ENCODE data around the gene USP48.
"Not testable (repeated sequence)": the region's sequence is repeated elsewhere in the genome, so short reads cannot be mapped to it uniquely, and the experiment has no call there.

The USP48 gene

DNA sequence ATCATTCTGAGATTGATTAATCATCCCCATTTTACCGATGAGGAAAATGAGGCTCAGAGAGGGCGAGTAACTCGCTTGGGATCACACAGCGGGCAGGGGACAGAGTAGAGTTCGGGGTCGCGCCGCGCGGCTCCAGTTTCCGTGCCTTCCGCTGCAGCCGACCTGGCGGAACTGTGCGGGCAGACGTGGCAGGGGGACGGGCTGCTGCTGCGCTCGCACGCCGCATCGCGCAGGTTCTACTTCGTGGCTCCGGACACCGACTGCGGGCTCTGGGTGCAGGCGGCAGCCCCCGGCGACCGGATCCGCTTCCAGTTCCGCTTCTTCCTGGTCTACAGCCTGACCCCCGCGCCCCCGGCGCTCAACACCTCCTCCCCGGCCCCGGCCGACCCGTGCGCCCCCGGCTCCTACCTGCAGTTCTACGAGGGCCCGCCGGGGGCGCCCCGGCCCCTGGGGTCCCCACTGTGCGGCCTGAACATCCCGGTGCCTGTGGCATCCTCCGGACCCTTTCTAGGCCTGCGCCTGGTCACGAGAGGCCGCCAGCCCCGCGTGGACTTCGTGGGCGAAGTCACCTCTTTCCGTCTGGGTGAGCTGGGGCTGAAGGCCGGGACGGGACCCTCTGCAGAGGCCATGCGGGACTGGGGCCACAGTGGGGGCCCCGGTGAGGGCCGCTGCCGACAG lies 31.4 kb upstream of the USP48 start:
- no peak for DNase-seq

DNA sequence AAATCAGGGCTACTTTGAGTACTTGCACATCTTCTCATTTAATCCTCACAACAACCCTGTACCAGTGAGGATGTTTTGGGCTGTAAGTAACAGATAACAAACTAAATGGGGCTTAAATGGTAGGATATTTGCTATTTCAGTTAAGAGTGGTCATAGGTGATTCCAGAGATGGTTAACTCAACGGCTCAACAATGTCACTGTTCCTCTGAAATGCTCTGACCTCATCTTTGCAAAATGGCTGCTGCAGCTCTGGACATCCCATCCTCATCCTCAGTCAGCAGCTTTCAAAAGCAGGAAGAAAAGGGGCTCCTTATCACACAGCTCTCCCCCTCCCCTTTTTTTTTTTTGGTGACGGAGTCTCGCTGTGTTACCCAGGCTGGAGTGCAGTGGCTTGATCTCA lies 30.6 kb upstream of the USP48 start:
- no peak for DNase-seq

DNA sequence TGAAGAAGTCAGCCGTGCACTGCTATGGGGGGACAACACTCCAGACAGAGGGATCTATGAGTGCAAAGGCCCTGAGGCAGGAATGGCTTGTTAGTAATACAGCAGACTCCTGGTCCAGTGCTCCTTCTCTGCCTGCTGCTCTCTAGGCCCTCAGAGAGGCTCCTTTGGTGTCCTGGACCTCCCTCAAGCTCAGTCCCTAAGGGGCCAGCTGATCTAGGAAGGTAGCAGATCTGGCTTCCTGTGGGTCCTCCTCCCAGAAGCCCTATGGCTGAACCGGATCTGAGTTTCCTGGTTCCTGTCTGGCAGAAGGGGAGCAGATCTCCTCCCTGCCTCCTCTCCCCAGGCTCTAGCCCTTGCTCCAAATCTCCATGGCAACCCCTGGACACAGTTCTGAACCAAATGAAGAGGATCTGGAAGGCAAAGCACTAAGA lies 28.9 kb upstream of the USP48 start, which contains the start of gene LDLRAD2:
TSS of gene LDLRAD2 (plus strand) at position 391 of the 431 bp plus-strand sequence. CDS start 187 bp downstream, outside the sequence.
- DNase-seq = no peak

DNA sequence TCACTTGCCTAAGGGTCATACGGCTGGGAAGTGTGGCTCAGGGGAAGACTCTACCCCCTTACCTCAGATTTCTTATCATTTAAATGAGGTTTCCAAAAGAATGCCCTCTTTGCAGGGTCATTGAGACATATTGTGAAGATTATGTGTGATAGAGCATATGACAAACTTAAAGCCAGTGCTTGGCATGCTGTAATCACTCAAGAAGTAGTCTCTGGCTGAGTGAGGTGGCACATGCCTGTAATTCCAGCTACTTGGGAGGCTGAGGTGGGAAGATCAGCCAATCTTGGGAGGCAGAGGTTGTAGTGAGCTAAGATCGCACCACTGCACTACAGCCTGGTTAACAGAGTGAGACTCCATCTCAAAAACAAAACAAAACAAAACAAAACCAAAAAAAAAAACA lies 21.6 kb upstream of the USP48 start:
- no peak for DNase-seq

DNA sequence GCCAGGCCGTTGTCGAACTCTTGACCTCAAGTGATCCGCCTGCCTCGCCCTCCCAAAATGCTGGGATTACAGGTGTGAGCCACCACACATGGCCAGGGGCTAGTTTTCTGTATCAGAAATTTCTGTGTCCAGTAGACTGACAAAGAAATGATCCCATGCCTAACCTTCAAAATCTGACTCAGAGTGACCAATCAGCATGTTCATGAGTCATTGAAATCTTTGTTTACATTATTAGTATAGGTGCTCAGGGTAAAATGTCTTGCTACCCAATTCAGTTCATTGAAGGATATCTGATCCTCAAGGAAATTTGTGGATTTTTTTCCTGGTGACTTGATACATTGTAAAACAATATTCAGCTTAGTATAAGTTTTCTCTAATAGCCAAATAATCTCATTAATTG lies 18.2 kb upstream of the USP48 start:
- no peak for DNase-seq

DNA sequence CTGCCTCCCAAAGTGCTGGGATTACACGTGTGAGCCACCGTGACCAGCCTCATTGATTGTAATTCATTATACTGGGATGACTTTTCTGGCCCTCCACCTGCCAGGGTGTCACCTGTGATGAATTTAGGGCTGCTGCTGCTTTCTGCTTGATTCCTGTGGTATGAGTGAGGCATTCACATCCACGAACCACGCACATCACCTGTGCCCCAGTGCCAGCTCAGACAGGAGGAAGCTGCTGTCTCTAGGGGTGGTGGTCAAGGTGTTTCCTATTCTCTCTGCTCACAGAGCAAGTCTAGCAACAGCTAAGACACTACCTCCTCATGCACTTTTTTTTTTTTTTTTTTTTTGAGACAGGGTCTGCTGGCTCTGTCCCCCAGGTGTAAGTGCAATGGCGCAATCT lies 16.8 kb upstream of the USP48 start:
- DNase-seq = no peak

DNA sequence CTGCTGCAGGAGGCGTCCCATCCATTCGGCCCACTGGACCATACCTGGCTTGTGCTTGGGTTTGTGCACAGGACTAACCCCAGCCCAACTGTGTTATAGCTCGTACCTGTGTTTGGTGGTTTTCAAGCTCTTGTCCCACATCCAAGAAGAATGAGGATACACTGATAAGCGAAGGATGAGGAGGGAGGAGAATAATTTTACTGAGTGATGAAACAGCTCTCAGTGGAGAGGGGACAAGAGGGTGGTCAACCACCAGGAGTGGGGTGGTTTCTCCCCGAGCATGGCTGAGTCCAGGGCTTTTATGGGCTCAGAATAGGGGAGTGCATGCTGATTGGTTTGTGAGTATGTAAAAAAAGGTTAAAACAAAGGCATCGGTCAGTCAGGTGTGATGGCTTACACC lies 12.1 kb upstream of the USP48 start:
- no peak for DNase-seq

DNA sequence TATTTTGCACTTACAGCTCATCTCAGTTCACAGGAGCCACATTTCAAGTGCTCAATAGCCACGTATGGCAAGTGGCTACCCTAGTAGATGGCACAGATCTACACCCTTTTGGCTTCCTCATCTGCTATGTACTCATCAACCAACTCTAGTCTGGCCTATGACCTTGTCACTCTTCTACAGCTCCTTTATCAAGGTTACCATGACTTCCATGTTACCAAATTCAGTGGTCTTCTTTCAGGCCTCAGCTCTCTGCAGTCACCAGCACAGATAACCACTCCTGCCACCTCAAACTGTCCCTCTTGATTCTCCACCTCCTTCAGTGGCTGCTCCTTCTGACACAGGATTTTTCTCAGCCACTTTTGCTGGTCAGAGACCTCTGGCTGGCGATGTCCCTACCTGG lies 11.7 kb upstream of the USP48 start:
- DNase-seq = no peak

DNA sequence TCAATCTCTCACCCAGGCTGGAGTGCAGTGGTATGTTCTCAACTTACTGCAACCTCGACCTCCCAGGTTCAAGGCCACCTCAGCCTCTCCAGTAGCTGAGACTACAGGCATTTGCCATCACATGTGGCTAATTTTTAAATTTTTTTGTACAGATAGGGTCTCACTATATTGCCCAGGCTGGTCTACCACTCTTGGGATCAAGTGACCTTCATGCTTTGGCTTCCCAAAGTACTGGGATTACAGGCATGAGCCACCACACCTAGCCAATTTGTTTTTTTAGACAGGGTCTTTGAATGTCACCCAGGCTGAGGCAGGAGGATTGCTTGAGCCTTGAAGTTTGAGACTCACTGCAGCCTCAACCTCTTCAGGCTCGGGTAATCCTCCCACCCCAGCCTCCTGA lies 10.2 kb upstream of the USP48 start:
- no peak for DNase-seq

DNA sequence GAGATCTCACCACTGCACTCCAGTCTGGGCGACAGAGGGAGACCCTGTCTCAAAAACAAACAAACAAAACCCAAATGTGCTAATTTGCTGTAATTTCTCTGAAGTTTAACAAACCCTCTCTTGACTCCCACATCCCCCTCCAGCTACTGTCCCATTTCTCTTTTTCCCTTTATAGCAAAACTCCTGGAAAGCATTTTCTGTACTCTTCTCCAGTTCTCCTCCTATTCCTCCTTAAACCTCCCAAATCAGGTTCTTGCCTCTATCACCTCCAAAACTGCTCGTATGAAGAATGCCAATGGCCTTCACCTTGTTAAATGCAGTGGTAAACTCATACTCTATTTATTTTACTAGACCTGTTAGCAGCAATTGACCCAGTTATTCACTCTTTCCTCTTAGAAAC lies 3.7 kb upstream of the USP48 start:
- DNase-seq = no peak

DNA sequence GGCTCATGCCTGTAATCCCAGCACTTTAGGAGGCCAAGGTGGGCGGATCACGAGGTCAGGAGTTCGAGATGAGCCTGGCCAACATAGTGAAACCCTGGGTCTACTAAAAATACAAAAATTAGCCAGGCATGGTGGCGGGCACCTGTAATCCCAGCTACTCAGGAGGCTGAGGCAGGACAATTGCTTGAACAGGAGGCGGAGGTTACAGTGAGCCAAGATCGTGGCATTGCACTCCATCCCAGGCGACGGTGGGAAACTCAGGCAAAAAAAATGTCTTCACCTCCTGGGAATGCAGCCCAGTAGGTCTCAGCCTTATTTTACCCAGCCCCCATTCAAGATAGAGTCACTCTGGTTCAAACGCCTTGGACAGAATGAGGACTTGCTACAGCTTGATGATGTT lies 2.8 kb upstream of the USP48 start:
- not testable (repeated sequence) for DNase-seq

DNA sequence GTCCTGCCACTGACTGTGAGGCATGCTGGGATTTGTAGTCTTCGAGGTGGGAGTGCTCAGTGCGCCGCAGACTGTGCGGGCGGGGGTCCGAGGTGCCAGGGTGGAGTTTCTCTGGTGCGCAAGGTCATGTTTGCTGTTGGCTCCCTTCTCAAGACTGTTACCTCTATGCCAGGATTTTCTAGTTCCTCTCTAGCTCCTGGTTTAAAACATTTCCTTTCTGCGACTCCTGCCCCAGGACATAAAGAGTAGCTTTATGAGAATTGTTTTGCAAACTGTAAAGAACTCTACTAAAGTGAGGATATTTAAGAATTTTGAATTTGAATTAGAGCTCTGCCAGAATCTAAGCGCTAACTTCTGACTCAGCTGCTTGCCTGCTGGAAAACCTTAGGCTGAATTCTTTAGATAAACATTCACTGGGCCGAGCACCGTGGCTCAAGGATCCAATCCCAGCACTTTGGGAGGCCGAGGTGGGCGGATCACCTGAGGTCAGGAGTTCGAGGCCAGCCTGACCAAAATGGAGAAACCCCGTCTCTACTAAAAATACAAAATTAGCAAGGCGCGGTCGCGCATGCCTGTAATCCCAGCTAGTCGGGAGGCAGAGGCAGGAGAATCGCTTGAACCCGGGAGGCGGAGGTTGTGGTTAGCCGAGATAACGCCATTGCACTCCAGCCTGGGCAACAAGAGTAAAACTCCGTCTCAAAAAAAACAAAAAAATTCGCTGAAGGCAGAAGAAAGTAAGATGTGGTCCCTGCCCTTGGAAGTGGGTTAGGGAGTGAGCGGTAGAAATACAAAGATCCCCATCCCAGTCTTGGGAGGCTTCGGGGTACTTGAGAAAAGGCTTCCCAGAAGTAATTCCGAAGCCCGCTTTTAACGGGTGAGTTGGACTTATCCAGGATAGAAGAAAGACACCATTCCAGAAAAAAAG lies 992 bp upstream of the USP48 start:
- peak; percentile 95 for DNase-seq

DNA sequence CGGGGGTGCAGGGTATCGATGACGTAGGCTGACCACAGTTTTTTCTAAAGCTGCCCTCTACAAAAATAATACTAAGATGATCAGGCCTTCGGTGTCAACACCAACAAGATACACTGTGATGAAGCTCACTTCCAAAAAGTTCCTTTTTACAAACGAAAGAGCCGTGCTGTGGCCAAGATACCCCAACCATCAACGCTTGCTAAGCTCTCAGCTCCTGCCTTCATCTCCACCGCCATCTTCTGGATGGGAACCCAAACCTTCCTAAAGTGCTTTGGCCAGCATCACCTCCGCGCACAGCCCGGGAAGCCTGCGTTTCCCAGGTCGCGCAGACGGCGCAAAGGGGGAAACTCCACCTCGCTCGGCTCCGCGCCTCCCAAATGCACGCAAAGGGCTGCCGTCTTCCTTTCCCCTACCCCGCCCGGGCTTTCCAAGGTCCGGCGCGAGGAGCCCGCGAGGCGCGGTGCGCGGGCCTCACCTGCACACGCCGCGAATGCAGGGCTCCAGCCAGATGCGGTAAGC lies 541 bp downstream of the USP48 start:
- DNase-seq = peak; percentile 80

DNA sequence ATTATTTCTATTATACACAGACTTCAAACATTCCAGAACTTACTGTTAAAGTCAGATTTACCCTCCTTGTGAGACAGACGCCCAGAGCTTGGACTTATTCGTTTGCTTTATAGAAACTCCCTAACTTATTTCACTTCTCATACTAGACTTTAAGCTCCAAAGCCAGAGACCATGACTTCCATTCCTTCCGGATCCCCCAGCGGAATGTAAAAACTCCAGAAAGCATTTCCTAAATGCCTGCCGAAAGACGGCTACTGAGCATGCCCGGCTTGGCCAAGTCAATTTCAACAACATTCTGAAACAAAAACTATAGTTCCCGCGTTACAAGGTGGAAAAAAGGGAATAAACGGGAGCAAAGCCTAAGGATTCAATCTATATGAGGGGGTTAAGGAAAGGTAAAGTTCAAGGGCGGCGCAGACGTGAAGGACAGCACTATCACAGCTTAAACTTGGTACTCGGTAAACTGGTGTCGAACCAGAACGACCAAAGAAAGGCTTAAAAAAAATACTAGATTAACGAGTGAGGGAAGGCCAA lies 1.1 kb downstream of the USP48 start:
- no peak for DNase-seq

DNA sequence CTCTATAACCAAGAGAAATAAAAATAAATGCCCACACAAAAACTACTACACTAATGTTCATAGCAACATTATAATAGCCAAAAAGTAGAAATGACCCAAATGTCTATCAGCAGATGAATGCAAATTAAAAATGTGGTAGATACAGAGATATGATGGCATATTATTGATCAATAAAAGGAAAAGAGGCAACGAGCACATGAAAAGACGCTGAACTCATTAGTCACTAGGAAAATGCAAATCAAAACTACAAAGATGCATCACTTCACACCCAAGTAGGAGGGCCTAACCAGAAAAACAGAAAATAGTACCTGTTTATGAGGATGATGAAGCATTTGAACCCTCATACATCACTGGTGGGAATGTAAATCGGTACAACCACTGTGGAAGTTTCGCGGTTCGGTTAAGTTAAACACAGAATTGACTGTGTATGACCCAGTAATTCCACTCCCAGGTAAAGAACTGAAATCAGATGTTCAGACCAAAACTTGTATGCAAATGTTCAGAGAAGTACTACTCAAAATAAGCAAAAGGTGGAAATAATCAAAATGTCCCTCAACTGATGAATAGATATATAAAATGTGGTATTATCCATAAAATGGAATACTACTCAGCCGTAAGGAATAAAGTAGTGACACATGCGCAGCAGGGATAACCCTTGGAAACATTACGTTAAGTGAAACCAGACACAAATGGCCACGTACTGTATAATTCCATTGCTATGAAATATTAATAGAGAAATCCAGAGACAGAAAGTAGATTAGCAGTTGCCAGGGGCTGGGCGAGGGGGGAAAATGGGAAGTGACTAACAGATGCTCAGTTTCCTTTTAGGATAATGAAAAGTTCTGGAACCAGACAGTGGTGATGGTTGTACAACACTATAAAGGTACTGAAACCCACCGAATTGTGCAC lies 3.1 kb downstream of the USP48 start:
- DNase-seq = no peak

DNA sequence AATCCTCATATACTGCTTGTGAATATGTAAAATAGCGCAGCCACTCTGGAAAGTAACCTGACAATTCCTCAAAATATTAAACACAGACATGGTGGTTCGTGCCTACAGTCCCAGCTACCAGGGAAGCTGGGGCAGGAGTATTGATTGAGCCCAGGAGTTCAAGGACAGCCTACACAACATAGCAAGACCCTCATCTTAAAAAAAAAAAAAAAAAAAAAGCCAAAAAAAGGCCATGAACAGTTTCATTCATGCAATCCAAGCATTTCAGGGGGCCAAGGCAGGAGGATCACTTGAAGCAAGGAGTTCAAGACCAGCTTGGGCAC lies 4.6 kb downstream of the USP48 start:
- no peak for DNase-seq

DNA sequence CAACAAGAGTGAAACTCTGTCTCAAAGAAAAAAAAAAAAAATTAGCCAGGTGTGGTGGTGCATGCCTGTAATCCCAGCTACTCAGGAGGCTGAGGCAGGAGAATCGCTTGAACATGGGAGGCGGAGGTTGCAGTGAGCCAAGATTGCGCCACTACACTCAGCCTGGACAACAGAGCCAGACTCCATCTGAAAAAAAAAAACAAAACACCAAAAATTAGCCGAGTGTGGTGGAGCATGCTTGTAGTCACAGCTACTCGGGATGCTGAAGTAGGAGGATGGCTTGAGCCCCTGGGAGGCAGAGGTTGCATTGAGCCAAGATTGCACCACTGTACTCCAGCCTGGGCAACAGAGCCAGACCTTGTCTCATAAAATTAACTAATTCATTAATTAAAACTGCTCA lies 6.0 kb downstream of the USP48 start:
- not testable (repeated sequence) for DNase-seq

DNA sequence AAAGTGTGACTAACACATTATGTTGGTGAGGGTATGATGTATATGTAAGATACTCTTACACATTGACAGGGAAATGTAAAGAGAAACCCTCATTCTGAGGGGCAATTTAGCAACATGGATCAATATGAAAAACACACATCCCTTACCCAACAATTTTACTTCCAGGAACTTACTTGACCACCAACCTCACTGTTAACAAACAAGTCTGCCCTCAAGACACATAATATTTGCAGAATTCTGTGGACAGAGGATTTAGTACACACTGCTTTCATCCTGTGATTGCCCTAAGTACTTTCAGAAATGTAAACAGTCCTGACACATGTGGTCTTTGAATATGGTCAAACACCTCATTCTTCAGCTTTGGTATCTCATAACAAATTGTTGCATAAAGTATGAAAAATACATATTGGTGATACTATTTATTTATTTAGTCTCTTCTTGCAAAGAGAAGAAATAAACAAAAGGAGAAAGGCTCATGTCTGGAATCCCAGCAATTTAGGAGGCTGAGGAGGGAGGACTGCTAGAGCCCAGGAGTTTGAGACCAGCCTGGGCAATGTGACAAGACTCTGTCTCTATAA lies 6.9 kb downstream of the USP48 start:
- DNase-seq = no peak

DNA sequence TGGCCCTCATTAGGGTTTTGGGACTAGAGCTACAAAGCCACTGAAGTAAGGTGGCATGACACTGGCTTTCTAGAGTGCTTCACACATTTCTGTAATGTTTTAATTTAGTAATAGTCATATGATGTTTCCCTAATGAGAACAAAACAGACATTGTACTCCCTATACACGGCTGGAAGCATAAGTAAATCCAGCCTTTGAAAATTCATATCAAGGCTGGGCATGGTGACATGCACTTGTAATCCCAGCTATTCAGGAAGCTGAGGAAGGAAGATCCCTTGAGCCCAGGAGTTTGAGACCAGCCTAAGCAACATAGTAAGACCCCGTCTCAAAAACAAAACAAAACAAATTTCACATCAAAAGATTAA lies 7.4 kb downstream of the USP48 start:
- DNase-seq = no peak

DNA sequence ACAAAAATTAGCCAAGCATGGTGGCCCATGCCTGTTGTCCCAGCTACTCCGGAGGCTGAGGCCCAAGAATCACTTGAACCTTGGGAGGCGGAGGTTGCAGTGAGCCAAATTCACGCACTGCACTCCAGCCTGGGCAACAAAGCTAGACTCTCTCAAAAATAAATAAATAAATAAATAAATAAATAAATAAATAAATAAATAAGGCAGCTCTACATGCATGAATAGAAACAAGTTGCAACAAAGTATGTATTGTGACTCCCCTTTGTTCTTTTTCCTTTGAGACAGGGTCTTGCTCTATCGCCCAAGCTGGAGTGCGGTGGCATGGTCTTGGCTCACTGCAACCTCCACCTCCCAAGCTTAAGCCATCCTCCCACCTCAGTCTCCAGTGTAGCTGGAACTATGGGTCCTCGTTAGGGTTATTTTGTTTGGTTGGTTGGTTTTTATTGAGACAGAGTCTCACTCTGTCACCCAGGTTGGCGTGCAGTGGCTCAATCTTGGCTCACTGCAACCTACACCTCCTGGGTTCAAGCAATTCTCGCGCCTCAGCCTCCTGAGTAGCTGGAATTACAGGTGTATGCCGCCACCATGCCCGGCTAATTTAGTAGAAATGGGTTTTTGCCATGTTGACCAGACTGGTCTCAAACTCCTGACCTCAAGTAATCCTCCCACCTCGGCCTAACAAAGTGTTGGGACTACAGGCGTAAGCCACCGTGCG lies 8.0 kb downstream of the USP48 start:
- no peak for DNase-seq

DNA sequence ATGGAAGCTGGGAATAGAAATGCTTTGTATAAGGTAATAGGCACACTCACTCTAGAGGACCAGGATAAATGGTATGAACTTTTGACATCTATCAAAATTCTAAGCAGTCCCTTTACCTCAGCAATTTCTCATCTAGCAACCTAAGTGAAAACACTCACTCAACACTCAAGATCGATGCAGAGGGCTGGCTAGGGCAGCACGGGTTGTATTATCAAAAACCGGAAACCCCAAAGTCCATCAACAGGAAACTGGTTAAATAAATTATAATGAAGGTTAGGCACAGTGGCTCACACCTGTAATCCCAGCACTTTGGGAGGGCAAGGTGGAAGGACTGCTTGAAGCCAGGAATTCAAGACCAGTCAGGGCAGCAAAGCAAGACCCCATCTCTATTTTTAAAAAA lies 9.4 kb downstream of the USP48 start:
- no peak for DNase-seq

DNA sequence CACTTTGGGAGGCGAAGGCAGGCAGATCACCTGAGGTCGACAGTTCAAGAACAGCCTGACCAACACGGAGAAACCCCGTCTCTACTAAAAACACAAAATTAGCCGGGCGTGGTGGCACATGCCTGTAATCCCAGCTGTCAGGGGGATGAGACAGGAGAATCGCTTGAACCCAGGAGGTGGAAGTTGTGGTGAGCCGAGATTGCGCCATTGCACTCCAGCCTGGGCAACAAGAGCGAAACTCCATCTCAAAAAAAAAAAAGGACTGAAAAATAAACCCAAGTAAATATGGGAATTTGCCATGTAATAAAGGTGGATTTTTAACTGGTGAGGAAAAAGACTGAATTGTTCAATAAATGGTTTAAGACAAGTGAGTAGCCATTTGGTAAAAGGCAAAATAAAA lies 11.3 kb downstream of the USP48 start:
- DNase-seq = not testable (repeated sequence)

All from NCI-H2171 treated with DMSO at 0.1 percent for 48 hours (cell line).